K562 (cell line): Measurements from ENCODE around the gene TECTA. TPM values are rescaled to one million over a fixed set of nuclear protein-coding genes. Genes with fewer than 3 reads are reported as not detected.

Experiments
- ATAC-seq: fragments of 200-7000 bp; cut with Tn5 transposase; 3 replicates; pipeline ENCODE4 v1.9.1; 2020; ENCODE audit warnings: moderate library complexity
- BruUV-seq: library from RNA; stranded (reverse); fragments of 400-500 nt; replicated peaks from 2 replicates; lab custom pipeline; 2021; lab: Mats Ljungman, UMichigan
- CTCF ChIA-PET: fragments of 300-600 bp; formaldehyde crosslinking; extraction: SDS; loops from one replicate; lab custom pipeline; 2021; ENCODE audit warnings: low intra/inter-chr PET ratio; lab: Yijun Ruan, JAX
- POLR2A ChIA-PET: fragments of 300-600, 350-650 bp; sonication (Branson Sonifier 250); formaldehyde crosslinking; extraction: SDS; loops from one replicate; lab custom pipeline; 2021; ENCODE audit warnings: antibody characterized with exemption, inconsistent platforms; lab: Yijun Ruan, JAX
- DNase-seq, 4 experiments: peaks; one replicate each; pipeline versions ENCODE4 v3.0.0 to v3.0.0-alpha.2; 2011 to 2018; ENCODE audit warnings: low spot score in 3 of 4, mixed read lengths in 3 of 4; ENCODE audit errors: extremely low read depth in 1 of 4
- FAIRE-seq: peaks from 2 replicates; lab custom pipeline; 2011; peaks lifted over from hg19 to GRCh38; lab: Jason Lieb, UNC
- H2AFZ ChIP-seq: 2 replicates; pipeline ENCODE4 v1.6.0; 2011; ENCODE audit warnings: low read depth, low read length, control low read depth, inconsistent platforms
- H3K27ac ChIP-seq: fragments of 200-600 bp; 3 replicates; pipeline ENCODE4 v1.8.0; 2011; ENCODE audit warnings: low read depth, mild to moderate bottlenecking, control low read depth, inconsistent platforms, low read length, moderate library complexity, mixed read lengths; ENCODE audit errors: extremely low read depth
- H3K27me3 ChIP-seq, 2 experiments: fragments of 300-600 bp in 1 of 2; 2 replicates in 1 of 2; 3 replicates in 1 of 2; pipeline versions ENCODE4 v1.6.0 to v1.8.0; 2011; ENCODE audit warnings: inconsistent platforms in 2 of 2, low read length in 2 of 2, mild to moderate bottlenecking in 1 of 2, mixed read lengths in 1 of 2, moderate library complexity in 1 of 2; ENCODE audit not compliant: control insufficient read depth in 2 of 2, insufficient read depth in 2 of 2
- H3K36me3 ChIP-seq: fragments of 300-600 bp; 3 replicates; pipeline ENCODE4 v1.8.0; 2011; ENCODE audit warnings: mild to moderate bottlenecking, low read length, inconsistent platforms; ENCODE audit not compliant: control insufficient read depth, insufficient read depth
- H3K4me1 ChIP-seq, 2 experiments: fragments of 200-600 bp in 1 of 2; replicated peaks in 1 of 2; 2 replicates in 1 of 2; 3 replicates in 1 of 2; pipeline versions ENCODE4 v1.5.1 to v1.8.0; 2011; ENCODE audit warnings: inconsistent platforms in 2 of 2, low read length in 2 of 2, mild to moderate bottlenecking in 1 of 2, mixed read lengths in 1 of 2, moderate library complexity in 1 of 2; ENCODE audit not compliant: control insufficient read depth in 2 of 2, insufficient read depth in 2 of 2
- H3K4me2 ChIP-seq: 2 replicates; pipeline ENCODE4 v1.6.1; 2011; ENCODE audit warnings: low read length, control low read depth, inconsistent platforms, mixed read lengths; ENCODE audit not compliant: insufficient read depth
- H3K4me3 ChIP-seq: fragments of 200-600 bp; sonication (generic), shearing (Covaris generic); 2 replicates; pipeline ENCODE4 v1.5.1; 2016; ENCODE audit warnings: control low read depth, inconsistent platforms
- H3K79me2 ChIP-seq: fragments of 200-600 bp; 3 replicates; pipeline ENCODE4 v1.8.0; 2011; ENCODE audit warnings: low read length, inconsistent platforms; ENCODE audit not compliant: control insufficient read depth, insufficient read depth
- H3K9ac ChIP-seq, 2 experiments: 2 replicates each; pipeline versions ENCODE4 v1.6.0 to v1.6.1; 2011; ENCODE audit warnings: low read depth in 2 of 2, low read length in 2 of 2, control low read depth in 1 of 2, inconsistent platforms in 1 of 2, mild to moderate bottlenecking in 1 of 2, mixed read lengths in 1 of 2; ENCODE audit not compliant: insufficient read depth in 1 of 2
- H3K9me1 ChIP-seq: one replicate; pipeline ENCODE4 v1.6.0; 2011; ENCODE audit warnings: inconsistent platforms, mild to moderate bottlenecking, low read length, moderate library complexity; ENCODE audit not compliant: control insufficient read depth, insufficient read depth
- H3K9me3 ChIP-seq: replicated peaks from 2 replicates; pipeline ENCODE4 v1.5.1; 2011; ENCODE audit warnings: low read depth, low read length, inconsistent platforms; ENCODE audit not compliant: control insufficient read depth, insufficient read depth
- H4K20me1 ChIP-seq: replicated peaks from 2 replicates; pipeline ENCODE4 v1.6.1; 2011; ENCODE audit warnings: low read length, inconsistent platforms, mixed read lengths; ENCODE audit not compliant: control insufficient read depth, insufficient read depth
- EHMT2 ChIP-seq: fragments of 450-650 bp; IDR thresholded peaks from 2 replicates; pipeline ENCODE4 v1.6.1; 2018; ENCODE audit warnings: antibody characterized with exemption
- MIER1 ChIP-seq: fragments of 450-650 bp; IDR thresholded peaks from 2 replicates; pipeline ENCODE4 v1.6.1; 2016; ENCODE audit warnings: antibody characterized with exemption, mild to moderate bottlenecking, low read depth
- REST ChIP-seq, 2 experiments: fragments of 450-650 bp; formaldehyde crosslinking in 1 of 2; IDR thresholded peaks; 2 replicates each; pipeline versions ENCODE4 v1.4.0 to v1.6.1; 2014 to 2020; ENCODE audit warnings: mild to moderate bottlenecking in 2 of 2, borderline replicate concordance in 1 of 2, low read depth in 1 of 2
- ZNF639 ChIP-seq, 2 experiments: fragments of 200-800 bp in 1 of 2; sonication (Bioruptor generic) in 1 of 2; sonication (generic) in 1 of 2; formaldehyde crosslinking in 1 of 2; IDR thresholded peaks in 1 of 2; conservative IDR thresholded peaks in 1 of 2; 2 replicates each; pipeline versions ENCODE4 v1.5.0 to v1.6.1; 2016 to 2020; ENCODE audit warnings: missing compliant biosample characterization in 1 of 2, missing genetic modification characterization in 1 of 2, missing genetic modification reagents in 1 of 2
- WGBS: fragments of 100-300 bp; shearing (Covaris generic); methylation state at CpG from one replicate; pipeline ENCODE4 v1.1.6; 2016; ENCODE audit warnings: low coverage, mixed read lengths; ENCODE audit not compliant: insufficient coverage; ENCODE audit errors: missing lambda C conversion rate; 5-methylcytosine and 5-hydroxymethylcytosine counted together
- in situ Hi-C: fragments of 300-500 bp; cut with MboI; formaldehyde crosslinking; loops from 4 replicates; pipeline ENCODE4 v1.15.0; 2018; ENCODE audit warnings: inconsistent platforms, mixed read lengths
- intact Hi-C: fragments of 100-400 bp; cut with micrococcal nuclease; formaldehyde crosslinking; loops from 2 replicates; pipeline ENCODE4 v1.14.2; 2022
- polyA plus RNA-seq, 8 experiments: library from polyadenylated mRNA; depleted of rRNA in 4 of 8; stranded (reverse) in 5 of 8; unstranded in 3 of 8; fragments of >200 nt; fragmentation: Nextera tagmentation in 2 of 8; fragmentation: Illumina TruSeq in 1 of 8; extraction: Ambion mirVana in 2 of 8; extraction: Trizol in 1 of 8; gene quantifications; 2 replicates each; pipeline versions ENCODE4 v1.2.1 to v1.2.3, GENCODE V29; 2011 to 2014; ENCODE audit warnings: inconsistent platforms in 1 of 8, missing spikeins in 1 of 8
- total RNA-seq, 7 experiments: library from RNA; depleted of rRNA in 6 of 7; stranded (reverse); fragments of >200 nt in 6 of 7; fragmentation: Illumina TruSeq in 2 of 7; extraction: Trizol in 2 of 7; gene quantifications; 2 replicates each; pipeline versions ENCODE4 v1.2.1 to v1.2.3, GENCODE V29; 2011 to 2021; ENCODE audit warnings: low replicate concordance in 1 of 7

Gene TECTA
- total and polyA plus RNA-seq, 9 of the 15 experiments (the other 6 are each of a cell fraction or from before 2014, with no cell fraction given), result under 0.01 to 0.04 (median 0.03) TPM; not detected in 5

- Histone ChIP-seq H3K79me2 (no peaks in the 10 kb centered on the region), H3K9ac (no peak overlapping the region), H2AFZ (no peak overlapping the region), H3K27ac (no peak overlapping the region), H3K4me1 (no peaks in the 10 kb centered on the region), H3K36me3 (no peaks in the 10 kb centered on the region), H3K4me3 (no peak overlapping the region), H3K27me3 (no peaks in the 10 kb centered on the region), H3K4me2 (no peak overlapping the region), H3K9me1 (no peaks in the 10 kb centered on the region), H3K9me3 (no peaks in the 10 kb centered on the region), H4K20me1 (no peaks in the 10 kb centered on the region)
- WGBS, result 11% methylated on average over 1 of the region's 1 CpG
- DNase-seq (peak in 1 of 4 experiments; percentile 18), FAIRE-seq (no peak), ATAC-seq (no peak)
- POLR2A ChIA-PET, result no interaction called here
- CTCF ChIA-PET, result no interaction called here
- intact Hi-C loops (no loop called here), in situ Hi-C loops (no loop called here)
- TF ChIP-seq MIER1 (peak; percentile 80), REST (IDR thresholded peaks at IDR 0.05; ENCODE audit: borderline replicate concordance) (peak; percentile 95), REST (CRISPR knock-in tag; IDR thresholded peaks at IDR 0.05; ENCODE audit: low read depth) (peak; percentile 92), ZNF639 (CRISPR knock-in tag; conservative IDR thresholded peaks at IDR 0.05 in 1 of 2, IDR thresholded peaks at IDR 0.05 in 1 of 2) (no peak), EHMT2 (peak; percentile 82)
- no TSS peak for BruUV-seq
Measured at GRCh38 chr11:121082670-121083069, 18.4 kb upstream of the TECTA start.
